HFFc6 (cell line): ENCODE measurements around the gene ERI3. TPM values are rescaled to one million over a fixed set of nuclear protein-coding genes. Genes with fewer than 3 reads are reported as not detected.
A peak's percentile ranks its signal among the peaks of the same experiment; 100 is the strongest.

Experiments
- DNase-seq: peaks from one replicate; pipeline ENCODE4 v3.0.0-alpha.2; 2018
- H3K27ac Mint-ChIP-seq: 2 replicates; pipeline ENCODE4 v1.8.0; 2020; ENCODE audit warnings: mild to moderate bottlenecking, mixed read lengths
- H3K27me3 Mint-ChIP-seq: 2 replicates; pipeline ENCODE4 v1.8.0; 2021; ENCODE audit warnings: mild to moderate bottlenecking, moderate library complexity, mixed read lengths; ENCODE audit not compliant: insufficient read depth
- H3K36me3 Mint-ChIP-seq: 2 replicates; pipeline ENCODE4 v1.8.0; 2021; ENCODE audit warnings: low read depth, mixed read lengths
- H3K4me1 Mint-ChIP-seq: 2 replicates; pipeline ENCODE4 v1.8.0; 2020; ENCODE audit warnings: low read depth, mixed read lengths
- H3K4me3 Mint-ChIP-seq: 2 replicates; pipeline ENCODE4 v1.8.0; 2020; ENCODE audit warnings: mild to moderate bottlenecking, moderate library complexity, mixed read lengths
- H3K9me3 Mint-ChIP-seq: 2 replicates; pipeline ENCODE4 v1.8.0; 2020; ENCODE audit warnings: mild to moderate bottlenecking, mixed read lengths
- CTCF ChIP-seq: fragments of 200-600 bp; sonication (generic); IDR thresholded peaks from 2 replicates; pipeline ENCODE4 v1.5.0; 2021; ENCODE audit warnings: antibody characterized with exemption, mild to moderate bottlenecking
- total RNA-seq, 6 experiments: library from RNA; stranded (reverse); fragmentation: NEBNext Ultra II Directional; extraction: Animal tissue kit (Norgen Biotek cat#: 25700); gene quantifications; 2 replicates in 1 of 6; 3 replicates in 5 of 6; pipeline ENCODE4 v1.2.3, GENCODE V29; 2021

ERI3 gene
- total RNA-seq, 6 experiments from 2014 or later: 54.7 to 63.5 (median 58.3) TPM

GRCh38 chr1:44218503-44219300 lies 136.4 kb downstream of the ERI3 start:
- Mint-ChIP-seq H3K27ac (no peak overlapping the region), H3K4me3 (no peak overlapping the region), H3K36me3 (0 out of 2 replicates have a peak, but pooled peaks cover 10% of the 10 kb centered on the region), H3K9me3 (no peaks in the 10 kb centered on the region), H3K27me3 (peaks cover 2% of the 10 kb centered on the region), H3K4me1 (peaks cover 22% of the 10 kb centered on the region)
- TF ChIP-seq CTCF: no peak
- no peak for DNase-seq

- H3K4me1 Mint-ChIP-seq: peaks cover 26% of the 10 kb centered on the region
- 0 out of 2 replicates have a peak, but pooled peaks cover 10% of the 10 kb centered on the region for H3K36me3 Mint-ChIP-seq
- DNase-seq: peak; percentile 35
- H3K4me3 Mint-ChIP-seq: no peak overlapping the region
- peak; percentile 95 for TF ChIP-seq CTCF
- peaks cover 2% of the 10 kb centered on the region for H3K27me3 Mint-ChIP-seq
- no peak overlapping the region for H3K27ac Mint-ChIP-seq
- H3K9me3 Mint-ChIP-seq: no peaks in the 10 kb centered on the region
Measured at GRCh38 chr1:44217809-44218410, 137.1 kb downstream of the ERI3 start.

DNA sequence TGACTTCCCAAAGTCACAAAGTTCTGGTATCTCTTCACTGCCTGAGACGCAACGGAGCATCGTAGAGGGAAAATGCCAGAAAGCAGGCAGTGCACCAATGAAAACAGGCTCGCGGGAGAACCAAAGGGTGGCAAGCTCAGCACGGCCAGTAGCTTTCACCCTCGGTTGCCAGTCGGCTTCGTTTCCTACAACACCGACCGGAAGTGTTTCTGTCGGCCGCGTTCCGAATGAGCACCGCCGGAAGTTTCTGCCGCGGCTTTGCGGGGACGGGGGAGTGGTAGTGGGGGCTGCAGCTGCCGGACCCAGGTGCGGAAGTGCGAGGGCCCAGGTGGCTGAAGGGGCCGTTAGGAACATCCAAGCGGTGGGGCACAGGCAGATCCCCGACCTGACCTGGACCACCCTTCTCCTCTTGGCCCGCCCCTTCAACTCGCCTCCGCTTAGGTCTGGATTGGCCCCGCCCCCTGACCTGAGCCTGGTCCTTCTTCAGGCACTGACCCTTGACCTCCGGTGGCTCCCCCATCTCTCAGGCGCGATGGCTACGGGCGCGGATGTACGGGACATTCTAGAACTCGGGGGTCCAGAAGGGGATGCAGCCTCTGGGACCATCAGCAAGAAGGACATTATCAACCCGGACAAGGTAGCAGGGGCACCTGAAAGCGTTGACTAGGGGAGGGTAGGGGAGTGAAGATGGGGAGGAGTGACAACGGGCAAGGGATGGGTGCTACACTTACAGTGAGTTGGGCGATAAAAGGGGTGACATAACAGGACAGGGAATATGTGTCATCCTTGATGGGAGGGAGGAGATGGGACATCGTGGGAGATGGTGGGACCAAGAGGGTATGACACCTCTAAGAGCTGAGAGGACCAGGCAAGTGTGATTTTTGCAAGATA lies 141.6 kb downstream of the ERI3 start, which contains the start of gene DMAP1:
TSS of gene DMAP1 (plus strand) at position 250 of the 891 bp plus-strand sequence. CDS start at position 533, 283 bp downstream.
- peak within 1 kb of the TSS; percentile 90 for H3K4me3 Mint-ChIP-seq
- no peak for TF ChIP-seq CTCF
- H3K27ac Mint-ChIP-seq: peak within 1 kb of the TSS; percentile 63
- H3K4me1 Mint-ChIP-seq: peaks cover 23% of the 10 kb centered on the region
- peaks cover 2% of the 10 kb centered on the region for H3K27me3 Mint-ChIP-seq
- no peaks in the 10 kb centered on the region for H3K9me3 Mint-ChIP-seq
- peak; percentile 78 for DNase-seq
- 0 out of 2 replicates have a peak, but pooled peaks cover 5% of the 10 kb centered on the region for H3K36me3 Mint-ChIP-seq

GRCh38 chr1:44212355-44213221 lies 142.5 kb downstream of the ERI3 start:
- Mint-ChIP-seq H3K4me3 (peak overlapping the region; percentile 90), H3K27ac (peak overlapping the region; percentile 63)
- TF ChIP-seq CTCF: no peak

More at GRCh38 chr1:44212355-44213221, 142.5 kb downstream of the ERI3 start:
- H3K4me1 Mint-ChIP-seq: peaks cover 23% of the 10 kb centered on the region
- no peak for DNase-seq
- H3K9me3 Mint-ChIP-seq: no peaks in the 10 kb centered on the region
- peaks cover 2% of the 10 kb centered on the region for H3K27me3 Mint-ChIP-seq
- H3K36me3 Mint-ChIP-seq: 0 out of 2 replicates have a peak, but pooled peaks cover 5% of the 10 kb centered on the region
